ENCODE measurements around the gene TFEB.

TFEB gene

GRCh38 chr6:41671376-41671775 is 64.0 kb downstream of the TFEB start:
- no peak for DNase-seq

GRCh38 chr6:41670703-41671360 is 64.6 kb downstream of the TFEB start:
- DNase-seq = no peak

GRCh38 chr6:41668968-41669367 is 66.4 kb downstream of the TFEB start:
- DNase-seq = no peak

GRCh38 chr6:41667195-41667594 is 68.2 kb downstream of the TFEB start:
- DNase-seq = no peak

- DNase-seq = no peak
Observed at GRCh38 chr6:41664271-41664670, 71.1 kb downstream of the TFEB start.

GRCh38 chr6:41663568-41663967 is 71.8 kb downstream of the TFEB start:
- DNase-seq = no peak

GRCh38 chr6:41659935-41660334 is 75.5 kb downstream of the TFEB start:
- DNase-seq = no peak

GRCh38 chr6:41658636-41659035 is 76.8 kb downstream of the TFEB start:
- DNase-seq = no peak

GRCh38 chr6:41657131-41658094 is 78.0 kb downstream of the TFEB start:
- DNase-seq = no peak

GRCh38 chr6:41656002-41656691 is 79.3 kb downstream of the TFEB start:
- no peak for DNase-seq

- DNase-seq = no peak
Observed at GRCh38 chr6:41655646-41656001, 79.8 kb downstream of the TFEB start.

GRCh38 chr6:41655176-41655575 is 80.2 kb downstream of the TFEB start:
- DNase-seq = no peak

- DNase-seq = no peak
Observed at GRCh38 chr6:41654698-41655151, 80.7 kb downstream of the TFEB start.

GRCh38 chr6:41654151-41654697 is 81.2 kb downstream of the TFEB start:
- no peak for DNase-seq

GRCh38 chr6:41653691-41654090 is 81.7 kb downstream of the TFEB start:
- DNase-seq = no peak

- DNase-seq = no peak
Observed at GRCh38 chr6:41652866-41653652, 82.3 kb downstream of the TFEB start.

- no peak for DNase-seq
Observed at GRCh38 chr6:41651962-41652657, 83.3 kb downstream of the TFEB start.

GRCh38 chr6:41651246-41651961 is 84.0 kb downstream of the TFEB start:
- DNase-seq = no peak

GRCh38 chr6:41650120-41650519 is 85.3 kb downstream of the TFEB start:
- DNase-seq = no peak

- no peak for DNase-seq
Observed at GRCh38 chr6:41649596-41649995, 85.8 kb downstream of the TFEB start.

- no peak for DNase-seq
Observed at GRCh38 chr6:41648921-41649320, 86.5 kb downstream of the TFEB start.
